Body of pancreas (tissue), 4 donors: ENCODE measurements around the gene RBM20. TPM values are rescaled to one million over a fixed set of nuclear protein-coding genes. Genes with fewer than 3 reads are reported as not detected.

ENCODE experiments used
- ATAC-seq: fragments of 150-250 bp; one replicate; pipeline ENCODE4 v1.9.1; 2016
- DNase-seq, 4 donors: peaks; one replicate each; pipeline ENCODE4 v3.0.0-alpha.2; 2019
- H3K27ac ChIP-seq, 4 donors: fragments of 200-600 bp; sonication (generic); 1 replicate in 3 of 4; 2 replicates in 1 of 4; pipeline versions ENCODE4 v1.5.1 to v1.6.1; 2016 to 2019; ENCODE audit warnings: mild to moderate bottlenecking in 1 of 4, mixed read lengths in 1 of 4, moderate library complexity in 1 of 4
- H3K27me3 ChIP-seq, 2 donors: fragments of 200-600 bp; sonication (generic); one replicate each; pipeline ENCODE4 v1.6.0; 2016; ENCODE audit warnings: mild to moderate bottlenecking in 1 of 2
- H3K36me3 ChIP-seq, 2 donors: fragments of 200-600 bp; sonication (generic); replicated peaks in 1 of 2; 2 replicates each; pipeline ENCODE4 v1.5.1; 2016; ENCODE audit warnings: low read depth in 2 of 2; ENCODE audit not compliant: insufficient read depth in 1 of 2
- H3K4me1 ChIP-seq: fragments of 200-600 bp; sonication (generic); one replicate; pipeline ENCODE4 v1.6.0; 2016
- H3K4me3 ChIP-seq, 2 donors: fragments of 200-600 bp; sonication (generic); 1 replicate in 1 of 2; 2 replicates in 1 of 2; pipeline ENCODE4 v1.5.1; 2016 to 2019
- H3K9me3 ChIP-seq, 3 donors: fragments of 200-600 bp; sonication (generic); 1 replicate in 2 of 3; 2 replicates in 1 of 3; pipeline ENCODE4 v1.5.1; 2016
- CTCF ChIP-seq, 7 experiments: fragments of 450-650 bp in 4 of 7; fragments of 200-600 bp in 3 of 7; sonication (generic) in 3 of 7; IDR thresholded peaks; one replicate each; pipeline ENCODE4 v1.5.1; 2016 to 2019; ENCODE audit warnings: antibody characterized with exemption in 7 of 7
- POLR2A ChIP-seq, 3 donors: fragments of 450-650 bp; IDR thresholded peaks; one replicate each; pipeline ENCODE4 v1.6.1; 2016; ENCODE audit warnings: antibody characterized with exemption in 3 of 3, mild to moderate bottlenecking in 2 of 3
- WGBS, 2 donors: methylation state at CpG; one replicate each; pipeline ENCODE4 v1.1.5; 2017; 5-methylcytosine and 5-hydroxymethylcytosine counted together
- intact Hi-C: fragments of 100-400 bp; cut with DNase I; formaldehyde crosslinking; loops from one replicate; pipeline ENCODE4 v1.15.1; 2023
- total RNA-seq, 2 donors: library from RNA; depleted of rRNA; stranded (reverse); fragments of >200 nt; gene quantifications; one replicate each; pipeline ENCODE4 v1.1.0, GENCODE V29; 2016

Gene RBM20
- total RNA-seq, 2 donors from 2014 or later: 14.5 to 39.4 TPM

- H3K36me3 ChIP-seq: no peaks in the 10 kb centered on the region
- no peak for DNase-seq
- intact Hi-C loops: no loop called here
- 76 to 77% methylated on average over 8 of the region's 8 CpGs for WGBS, 2 donors
- no peak overlapping the region for H3K27ac ChIP-seq
- H3K4me1 ChIP-seq: peaks cover 33% of the 10 kb centered on the region
- ATAC-seq: no peak
- H3K9me3 ChIP-seq: no peaks in the 10 kb centered on the region
- H3K27me3 ChIP-seq: no peaks in the 10 kb centered on the region
- no peak overlapping the region for H3K4me3 ChIP-seq
- TF ChIP-seq CTCF (IDR thresholded peaks at IDR 0.05): no peak
- no peak for TF ChIP-seq POLR2A (IDR thresholded peaks at IDR 0.05)
Measured at GRCh38 chr10:110827875-110828274, 183.7 kb downstream of the RBM20 start.

- Histone ChIP-seq H3K4me1 (peaks cover 33% of the 10 kb centered on the region), H3K27ac (no peak overlapping the region), H3K27me3 (no peaks in the 10 kb centered on the region), H3K36me3 (no peaks in the 10 kb centered on the region), H3K9me3 (no peaks in the 10 kb centered on the region), H3K4me3 (no peak overlapping the region)
- ATAC-seq (no peak), DNase-seq (no peak)
- TF ChIP-seq POLR2A (IDR thresholded peaks at IDR 0.05): no peak
- TF ChIP-seq CTCF (IDR thresholded peaks at IDR 0.05): no peak
- WGBS, 2 donors: 32 to 62% methylated on average over 2 of the region's 2 CpGs
- intact Hi-C loops: no loop called here
Measured at GRCh38 chr10:110828525-110828924, 184.4 kb downstream of the RBM20 start.

GRCh38 chr10:110829721-110830410 is 185.7 kb downstream of the RBM20 start:
- WGBS, 2 donors: 88 to 93% methylated on average over 11 of the region's 11 CpGs
- H3K4me3 ChIP-seq: no peak overlapping the region
- H3K36me3 ChIP-seq: no peaks in the 10 kb centered on the region
- no peaks in the 10 kb centered on the region for H3K9me3 ChIP-seq
- no peak for TF ChIP-seq CTCF (IDR thresholded peaks at IDR 0.05)
- no peak for TF ChIP-seq POLR2A (IDR thresholded peaks at IDR 0.05)
- no peak for ATAC-seq
- no peaks in the 10 kb centered on the region for H3K27me3 ChIP-seq
- intact Hi-C loops: no loop called here
- DNase-seq: no peak
- H3K27ac ChIP-seq: no peak overlapping the region
- peaks cover 33% of the 10 kb centered on the region for H3K4me1 ChIP-seq

GRCh38 chr10:110833234-110833940 is 189.3 kb downstream of the RBM20 start:
- Histone ChIP-seq H3K4me1 (peaks cover 57% of the 10 kb centered on the region), H3K4me3 (no peak overlapping the region), H3K27me3 (no peaks in the 10 kb centered on the region), H3K36me3 (no peaks in the 10 kb centered on the region), H3K9me3 (no peaks in the 10 kb centered on the region), H3K27ac (peak overlapping the region; percentile 88 to 96 (median 94))
- WGBS, 2 donors: 48 to 56% methylated on average over 13 of the region's 13 CpGs
- ATAC-seq: peak; percentile 13
- intact Hi-C loops: no loop called here
- TF ChIP-seq POLR2A (IDR thresholded peaks at IDR 0.05): no peak
- peak in 1 of 7 experiments; percentile 7 for TF ChIP-seq CTCF (IDR thresholded peaks at IDR 0.05)
- peak; percentile 52 to 73 (median 66) for DNase-seq
